Esophagus squamous epithelium (tissue), 4 donors: ENCODE measurements around the gene HSPA12A.

Source experiments
- CTCF ChIP-seq, 6 experiments: fragments of 450-650 bp in 4 of 6; fragments of 200-600 bp in 2 of 6; sonication (generic) in 2 of 6; IDR thresholded peaks; one replicate each; pipeline ENCODE4 v1.5.1; 2016 to 2019; ENCODE audit warnings: antibody characterized with exemption in 6 of 6, mild to moderate bottlenecking in 4 of 6, moderate library complexity in 4 of 6
- POLR2A ChIP-seq, 4 donors: fragments of 450-650 bp; IDR thresholded peaks; one replicate each; pipeline ENCODE4 v1.6.1; 2017; ENCODE audit warnings: antibody characterized with exemption in 4 of 4, mild to moderate bottlenecking in 4 of 4, moderate library complexity in 3 of 4

- TF ChIP-seq CTCF (IDR thresholded peaks at IDR 0.05) = no peak
- no peak for TF ChIP-seq POLR2A (IDR thresholded peaks at IDR 0.05)
Measured at GRCh38 chr10:116699471-116700150, 42.8 kb downstream of the HSPA12A start.
